Fibroblast of mammary gland (primary cell): Measurements from ENCODE around the gene SORCS2.

Experiments used
- DNase-seq: peaks from one replicate; pipeline ENCODE4 v3.0.0-alpha.2; 2010; ENCODE audit warnings: low read depth
- H3K4me3 ChIP-seq: 2 replicates; pipeline ENCODE4 v1.5.1; 2011; ENCODE audit warnings: low read depth, mild to moderate bottlenecking, low read length, moderate library complexity; ENCODE audit not compliant: control insufficient read depth
- CTCF ChIP-seq: conservative IDR thresholded peaks from 2 replicates; pipeline ENCODE4 v1.5.1; 2011; ENCODE audit warnings: low read depth, low read length, inconsistent platforms; ENCODE audit not compliant: control insufficient read depth, insufficient read depth

Gene SORCS2

GRCh38 chr4:7458477-7458876, 266.1 kb downstream of the SORCS2 start:
- no peak overlapping the region for H3K4me3 ChIP-seq
- no peak for TF ChIP-seq CTCF
- no peak for DNase-seq

- no peak overlapping the region for H3K4me3 ChIP-seq
- no peak for TF ChIP-seq CTCF
- DNase-seq: no peak
Observed at GRCh38 chr4:7459471-7459870, 267.1 kb downstream of the SORCS2 start.

- no peak for TF ChIP-seq CTCF
- H3K4me3 ChIP-seq: no peak overlapping the region
- DNase-seq: peak; percentile 26
Observed at GRCh38 chr4:7460566-7460965, 268.2 kb downstream of the SORCS2 start.

GRCh38 chr4:7461230-7461629, 268.9 kb downstream of the SORCS2 start:
- DNase-seq: no peak
- H3K4me3 ChIP-seq: no peak overlapping the region
- TF ChIP-seq CTCF: no peak

GRCh38 chr4:7462509-7462971, 270.2 kb downstream of the SORCS2 start:
- TF ChIP-seq CTCF: no peak
- no peak overlapping the region for H3K4me3 ChIP-seq

GRCh38 chr4:7463566-7464258, 271.4 kb downstream of the SORCS2 start:
- no peak overlapping the region for H3K4me3 ChIP-seq
- no peak for TF ChIP-seq CTCF
- DNase-seq: no peak

More at GRCh38 chr4:7462509-7462971, 270.2 kb downstream of the SORCS2 start:
- DNase-seq: peak; percentile 3

- TF ChIP-seq CTCF: no peak
- DNase-seq: no peak
- no peak overlapping the region for H3K4me3 ChIP-seq
Observed at GRCh38 chr4:7464259-7464655, 271.9 kb downstream of the SORCS2 start.
